ENCODE results near the gene MIEF2.

GRCh38 chr17:18226284-18226945, 34.0 kb upstream of the MIEF2 start:
- TF ChIP-seq POLR2AphosphoS5 (IDR thresholded peaks at IDR 0.05) (no peak), POLR2A (IDR thresholded peaks at IDR 0.05) (no peak)

All from transverse colon (tissue), 3 donors.